ENCODE results near the gene C2orf49. TPM values are rescaled to one million over a fixed set of nuclear protein-coding genes. Genes with fewer than 3 reads are reported as not detected.

C2orf49 gene
- total and polyA plus RNA-seq, 2 of the 8 experiments (the other 6 are each of a cell fraction or from before 2014, with no cell fraction given), result 5.6 to 19.9 TPM

DNA sequence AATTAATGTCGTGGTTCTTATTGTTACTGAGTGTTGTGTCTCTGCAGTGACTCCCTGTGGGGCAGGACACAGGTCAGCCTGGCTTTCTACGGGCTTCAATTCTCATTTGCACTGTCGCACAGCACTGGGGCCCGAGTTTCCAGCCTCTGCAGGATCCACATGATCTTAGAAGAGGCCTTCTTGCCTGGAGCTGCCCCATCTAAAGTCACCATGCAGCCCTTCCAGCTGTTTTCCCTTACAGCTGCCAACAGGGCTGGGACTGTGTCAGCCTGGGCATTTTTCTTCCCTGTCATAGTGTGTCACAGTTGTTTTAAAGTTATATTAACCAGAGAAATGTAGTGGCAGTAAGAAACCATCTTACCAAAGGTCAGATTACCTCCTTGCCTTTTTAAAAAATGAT is 34.5 kb downstream of the C2orf49 start:
- Histone ChIP-seq H2BK120ac (replicated peaks; ENCODE audit: low read depth, low read length) (no peak overlapping the region), H4K5ac (ENCODE audit: insufficient read length, low read depth, low read length) (no peak overlapping the region), H3K27ac (ENCODE audit: low read depth, low read length) (no peak overlapping the region), H3K9me3 (ENCODE audit: insufficient read depth in 2 of 2, low read depth in 1 of 2, low read length in 1 of 2) (no peaks in the 10 kb centered on the region), H2AFZ (ENCODE audit: low read length) (no peak overlapping the region), H3K36me3 (ENCODE audit: control insufficient read depth in 2 of 4, insufficient read depth in 4 of 4, low read length in 3 of 4) (peaks cover 0 to 18% (median 5%) of the 10 kb centered on the region in 4 experiments; a peak in 6 of 8 replicates), H3K18ac (ENCODE audit: extremely low read depth, low read length) (no peak overlapping the region), H3K14ac (ENCODE audit: insufficient read length) (no peak overlapping the region), H2BK15ac (ENCODE audit: low read length) (no peak overlapping the region), H3K4ac (replicated peaks; ENCODE audit: insufficient read length, low read depth, low read length) (no peak overlapping the region), H3K4me2 (ENCODE audit: insufficient read depth in 1 of 2, low read depth in 2 of 2, low read length in 2 of 2) (no peak overlapping the region), H2BK5ac (ENCODE audit: low read depth, low read length) (no peak overlapping the region), H3K56ac (replicated peaks; ENCODE audit: insufficient read length, low read depth, low read length) (no peak overlapping the region), H2BK12ac (ENCODE audit: low read depth, low read length) (no peak overlapping the region), H4K8ac (ENCODE audit: extremely low read depth, insufficient read depth, low read length) (no peak overlapping the region; the same call in 1 of the 2 replicates), H3K79me1 (ENCODE audit: low read depth, low read length) (no peaks in the 10 kb centered on the region), H3K23me2 (ENCODE audit: low read depth, low read length) (no peaks in the 10 kb centered on the region), H3K9ac (replicated peaks in 1 of 4; ENCODE audit: extremely low read depth in 1 of 4, low read depth in 3 of 4, low read length in 3 of 4) (no peak overlapping the region), H3K4me1 (replicated peaks in 1 of 4; ENCODE audit: control insufficient read depth in 3 of 4, insufficient read depth in 4 of 4, low read length in 3 of 4) (no peaks in the 10 kb centered on the region), H3K4me3 (ENCODE audit: extremely low read depth in 1 of 4, insufficient read depth in 2 of 4, low read depth in 3 of 4, low read length in 4 of 4) (no peak overlapping the region), H3K27me3 (replicated peaks in 1 of 4; ENCODE audit: control insufficient read depth in 3 of 4, extremely low read depth in 1 of 4, insufficient read depth in 3 of 4, low read length in 3 of 4) (no peaks in the 10 kb centered on the region), H2AK5ac (ENCODE audit: low read depth, low read length) (no peak overlapping the region), H3K79me2 (ENCODE audit: control insufficient read depth in 1 of 2, insufficient read depth in 2 of 2, low read length in 2 of 2) (no peaks in the 10 kb centered on the region), H4K91ac (replicated peaks; ENCODE audit: insufficient read length, low read length) (no peak overlapping the region), H3K23ac (ENCODE audit: insufficient read length) (no peak overlapping the region), H4K20me1 (replicated peaks in 1 of 2; ENCODE audit: control insufficient read depth in 1 of 2, insufficient read depth in 2 of 2, low read length in 2 of 2) (no peaks in the 10 kb centered on the region), H2BK20ac (ENCODE audit: low read length) (no peak overlapping the region)
- DNase-seq (ENCODE audit: low read depth in 1 of 2, low spot score in 2 of 2) (no peak), FAIRE-seq (no peak)
- POLR2A ChIA-PET (ENCODE audit: partially characterized antibody), result no interaction called here
- CTCF ChIA-PET (ENCODE audit: partially characterized antibody), result interaction anchor here (6.6 kb wide), 1 partner anchor 148 kb away, joined by 67 read pairs; no protein-coding TSS in a partner anchor
- 91% methylated on average over 4 of the region's 4 CpGs; no CpG with 5 or more reads in 1 of the 2 experiments for WGBS, 2 experiments (ENCODE audit: extremely low coverage in 1 of 2, insufficient coverage in 1 of 2, insufficient read length in 1 of 2, insufficient replicate concordance in 2 of 2, low coverage in 1 of 2, low lambda C conversion rate in 2 of 2, missing lambda C conversion rate in 1 of 2)

All from H1 (cell line).